ENCODE measurements around the gene MAB21L2. TPM values are rescaled to one million over a fixed set of nuclear protein-coding genes. Genes with fewer than 3 reads are reported as not detected.

The MAB21L2 gene
- total RNA-seq, 1 experiment from 2014 or later, result not detected

GRCh38 chr4:150574678-150575077 is 7.3 kb upstream of the MAB21L2 start:
- DNase-seq (ENCODE audit: low read depth), result no peak

GRCh38 chr4:150577796-150578195 is 4.2 kb upstream of the MAB21L2 start:
- no peak for DNase-seq (ENCODE audit: low read depth)

- no peak for DNase-seq (ENCODE audit: low read depth)
Measured at GRCh38 chr4:150578745-150579501, 3.0 kb upstream of the MAB21L2 start.

DNA sequence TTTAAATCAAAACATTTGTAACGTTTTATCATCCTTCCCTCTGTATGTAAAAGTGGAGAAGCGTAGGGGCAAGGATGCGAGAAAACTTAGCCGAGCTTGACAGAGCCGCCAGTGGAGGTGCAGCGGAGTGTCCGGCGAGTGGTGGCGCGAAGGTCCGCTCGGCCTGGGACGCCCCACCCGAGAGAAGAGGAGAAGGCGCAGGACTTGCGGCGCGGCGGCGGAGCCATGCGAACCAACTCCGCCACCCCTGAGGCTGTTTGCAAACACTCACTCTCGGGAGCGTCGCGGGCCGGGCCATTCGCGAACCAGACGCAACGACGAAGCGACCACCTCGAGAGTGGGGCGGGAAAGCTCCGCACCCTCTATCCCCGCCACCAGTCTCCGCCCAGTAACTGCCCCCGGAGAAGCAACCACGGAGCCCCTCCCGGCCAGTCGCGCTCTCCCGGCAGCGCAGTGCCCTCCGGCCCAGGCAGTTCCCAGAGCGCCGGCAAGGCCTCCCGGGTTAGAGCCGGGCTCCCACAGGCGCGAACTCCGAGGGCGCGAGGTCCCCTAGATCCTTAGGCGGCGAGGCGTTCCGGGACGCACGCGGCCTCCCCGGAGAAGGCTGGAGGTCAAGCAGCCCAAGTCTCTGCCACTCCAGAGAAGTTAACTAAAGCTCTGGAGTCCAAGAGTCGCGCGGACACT is 2.3 kb upstream of the MAB21L2 start:
- no peak for DNase-seq (ENCODE audit: low read depth)

- DNase-seq (ENCODE audit: low read depth), result no peak
Measured at GRCh38 chr4:150580306-150580705, 1.6 kb upstream of the MAB21L2 start.

DNA sequence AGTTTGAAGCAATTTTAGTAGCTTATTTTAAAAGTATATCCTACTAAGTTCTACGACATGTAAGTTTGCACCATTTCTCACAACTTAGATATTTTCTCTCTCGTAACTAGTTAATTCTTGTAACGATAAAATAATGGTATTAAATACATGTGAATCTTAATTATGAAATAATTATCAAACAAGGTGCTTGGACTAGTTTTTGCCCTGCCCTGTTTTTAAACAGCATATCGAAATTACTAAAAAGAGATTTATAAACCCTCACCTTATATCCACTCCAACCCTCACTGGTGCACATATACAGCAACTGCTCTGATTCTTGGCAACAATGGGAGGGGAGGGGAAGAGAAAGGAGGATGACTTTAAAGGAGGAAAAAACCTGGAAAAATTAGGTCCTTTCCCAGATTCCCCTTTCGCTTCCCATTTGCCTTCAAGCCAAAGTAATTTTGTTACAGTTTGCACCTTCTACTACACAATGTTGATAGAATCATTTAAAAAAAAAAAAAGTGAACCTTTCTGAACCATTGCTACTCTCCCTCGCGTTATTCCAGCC is 820 bp upstream of the MAB21L2 start:
- DNase-seq (ENCODE audit: low read depth), result no peak

- no peak for DNase-seq (ENCODE audit: low read depth)
Measured at GRCh38 chr4:150581641-150582051, 305 bp upstream of the MAB21L2 start.

- DNase-seq (ENCODE audit: low read depth), result no peak
Measured at GRCh38 chr4:150582873-150583286, 929 bp downstream of the MAB21L2 start.

DNA sequence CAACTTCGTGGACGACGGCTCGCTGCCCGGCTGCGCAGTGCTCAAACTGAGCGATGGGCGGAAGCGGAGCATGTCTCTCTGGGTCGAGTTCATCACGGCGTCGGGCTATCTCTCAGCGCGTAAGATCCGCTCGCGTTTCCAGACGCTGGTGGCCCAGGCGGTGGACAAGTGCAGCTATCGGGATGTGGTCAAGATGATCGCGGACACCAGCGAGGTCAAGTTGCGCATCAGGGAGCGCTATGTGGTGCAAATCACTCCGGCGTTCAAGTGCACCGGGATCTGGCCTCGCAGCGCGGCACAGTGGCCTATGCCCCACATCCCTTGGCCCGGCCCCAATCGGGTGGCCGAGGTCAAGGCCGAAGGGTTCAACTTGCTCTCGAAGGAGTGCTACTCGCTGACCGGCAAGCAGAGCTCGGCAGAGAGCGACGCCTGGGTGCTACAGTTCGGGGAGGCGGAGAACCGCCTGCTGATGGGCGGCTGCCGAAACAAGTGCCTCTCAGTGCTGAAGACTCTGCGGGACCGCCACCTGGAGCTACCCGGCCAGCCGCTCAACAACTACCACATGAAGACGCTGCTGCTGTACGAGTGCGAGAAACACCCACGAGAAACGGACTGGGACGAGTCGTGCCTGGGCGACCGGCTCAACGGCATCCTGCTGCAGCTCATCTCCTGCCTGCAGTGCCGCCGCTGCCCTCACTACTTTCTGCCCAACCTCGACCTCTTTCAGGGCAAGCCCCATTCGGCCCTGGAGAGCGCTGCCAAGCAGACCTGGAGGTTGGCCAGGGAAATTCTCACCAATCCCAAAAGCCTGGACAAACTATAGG is 1.5 kb downstream of the MAB21L2 start:
- DNase-seq (ENCODE audit: low read depth), result no peak

DNA sequence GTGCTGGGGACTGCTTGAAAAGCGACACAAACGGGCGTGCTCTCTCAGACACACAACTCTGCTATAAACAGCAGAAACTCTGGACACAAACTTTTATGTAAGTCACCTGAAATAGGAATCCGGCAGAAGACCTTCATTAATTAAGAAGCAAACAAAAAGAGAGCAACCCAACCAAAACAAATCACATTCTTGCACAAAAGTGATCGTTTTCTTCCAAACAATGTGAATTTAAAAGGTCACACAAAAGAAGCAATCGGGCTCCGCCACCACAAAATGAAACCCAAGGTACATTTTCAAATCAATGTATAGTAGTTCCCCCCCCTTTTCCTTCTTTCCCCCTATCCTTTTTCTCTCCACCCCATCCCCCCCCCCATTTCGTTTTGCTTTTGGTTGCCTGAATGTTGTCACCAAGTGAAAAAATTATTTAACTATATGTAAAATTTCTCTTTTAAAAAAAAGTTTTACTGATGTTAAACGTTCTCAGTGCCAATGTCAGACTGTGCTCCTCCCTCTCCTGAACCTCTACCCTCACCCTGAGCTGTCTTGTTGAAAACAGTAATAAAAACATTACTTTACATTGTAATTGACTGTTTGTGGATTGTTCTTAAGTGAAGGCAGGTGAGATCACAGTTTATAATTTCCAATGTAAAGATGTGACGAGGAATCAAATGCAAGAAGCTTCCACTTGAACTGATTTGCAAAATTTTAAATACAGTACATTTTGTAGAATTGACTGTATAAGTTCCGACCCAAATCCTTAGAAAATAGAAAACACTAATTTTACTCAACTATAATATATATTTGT is 2.4 kb downstream of the MAB21L2 start:
- DNase-seq (ENCODE audit: low read depth), result no peak

- no peak for DNase-seq (ENCODE audit: low read depth)
Measured at GRCh38 chr4:150585611-150586010, 3.7 kb downstream of the MAB21L2 start.

DNA sequence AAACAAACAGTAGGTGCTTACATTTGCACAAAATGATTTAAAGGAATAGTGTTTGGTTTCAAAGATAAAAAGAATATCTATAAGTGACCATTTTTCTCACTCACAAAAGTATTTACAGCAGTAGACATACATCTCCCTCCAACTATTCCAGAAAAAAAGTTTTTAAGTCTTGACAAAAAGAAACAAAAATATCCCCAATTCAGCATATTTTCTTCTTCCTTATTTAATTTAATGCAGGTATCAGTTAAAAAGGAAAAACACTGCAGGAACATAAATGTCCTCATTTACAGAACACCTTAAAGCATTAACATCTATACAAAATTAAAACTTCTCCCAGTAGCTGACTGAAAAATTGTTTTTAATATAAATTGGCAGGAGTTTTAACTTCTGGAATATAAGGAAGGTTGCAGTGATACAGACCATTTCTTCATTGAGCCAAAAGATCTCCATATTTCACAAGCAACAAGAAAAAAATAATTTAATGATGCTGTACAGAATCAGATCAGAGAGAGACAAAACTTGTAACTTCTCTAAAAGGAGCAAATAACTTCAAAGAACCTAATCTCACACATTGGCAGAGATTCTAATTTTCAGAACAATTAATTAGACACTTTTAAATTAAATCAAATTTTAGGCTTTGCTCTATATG is 4.3 kb downstream of the MAB21L2 start:
- DNase-seq (ENCODE audit: low read depth), result no peak

DNA sequence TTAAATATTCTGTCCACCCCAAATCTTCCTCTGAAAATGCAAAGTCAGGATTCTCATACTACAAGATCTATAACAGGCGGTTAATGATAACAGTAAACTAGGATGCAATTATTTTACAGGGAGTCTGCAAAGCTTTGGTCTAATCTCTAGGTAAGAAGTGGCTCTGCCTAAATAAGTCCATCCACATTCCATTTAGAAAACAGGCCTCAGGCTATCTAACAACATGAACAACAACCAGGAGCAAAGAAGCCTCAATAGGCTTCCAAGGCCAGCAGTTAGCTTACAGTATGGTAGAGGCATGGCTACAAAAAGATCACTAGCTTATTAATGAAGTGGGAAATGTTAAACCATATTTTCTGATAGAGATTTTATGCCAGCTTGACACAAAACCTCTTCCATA is 6.4 kb downstream of the MAB21L2 start:
- no peak for DNase-seq (ENCODE audit: low read depth)

GRCh38 chr4:150589157-150589556 is 7.2 kb downstream of the MAB21L2 start:
- DNase-seq (ENCODE audit: low read depth), result no peak

DNA sequence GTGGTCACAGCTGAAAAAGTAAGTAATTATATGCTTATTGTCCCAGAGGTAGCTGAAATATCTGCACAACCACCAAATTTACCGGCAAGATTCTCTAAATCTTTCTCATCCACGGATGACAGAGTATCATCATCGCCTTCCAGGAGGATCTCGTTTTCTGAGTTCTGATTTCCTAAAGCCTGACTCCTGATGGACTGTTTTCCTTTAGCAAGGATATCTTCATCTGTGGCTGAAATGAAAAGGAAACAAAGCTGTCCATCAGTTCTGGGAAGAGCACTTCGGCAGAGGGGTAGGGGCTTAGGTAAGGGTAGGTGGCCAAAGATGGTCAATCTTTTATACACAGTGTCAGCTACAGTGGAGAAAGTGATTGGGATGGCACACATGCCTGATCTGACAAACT is 8.7 kb downstream of the MAB21L2 start:
- no peak for DNase-seq (ENCODE audit: low read depth)

- no peak for DNase-seq (ENCODE audit: low read depth)
Measured at GRCh38 chr4:150591406-150591805, 9.5 kb downstream of the MAB21L2 start.

DNA sequence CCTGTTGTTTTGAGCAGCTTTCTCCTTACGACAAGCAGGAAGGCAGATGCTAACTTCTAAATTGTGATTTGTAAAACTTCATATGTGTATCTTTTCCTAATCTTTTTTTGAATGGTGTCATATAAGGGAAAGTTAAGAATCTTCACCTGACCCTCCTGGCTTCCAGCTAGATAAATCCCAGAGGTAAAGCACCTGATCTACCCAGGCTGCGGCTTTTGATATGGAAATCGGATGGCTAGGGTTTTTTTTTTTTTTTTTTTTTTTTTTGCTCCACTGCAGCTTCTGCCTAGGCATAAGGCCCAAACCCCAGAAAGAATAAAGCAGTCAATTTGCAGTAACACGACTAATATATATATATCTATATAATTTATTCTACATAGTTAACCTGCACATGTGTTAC is 10.0 kb downstream of the MAB21L2 start:
- no peak for DNase-seq (ENCODE audit: low read depth)

- peak; percentile 9 for DNase-seq (ENCODE audit: low read depth)
Measured at GRCh38 chr4:150593996-150594395, 12.0 kb downstream of the MAB21L2 start.

GRCh38 chr4:150598909-150599308 is 17.0 kb downstream of the MAB21L2 start:
- DNase-seq (ENCODE audit: low read depth), result no peak

DNA sequence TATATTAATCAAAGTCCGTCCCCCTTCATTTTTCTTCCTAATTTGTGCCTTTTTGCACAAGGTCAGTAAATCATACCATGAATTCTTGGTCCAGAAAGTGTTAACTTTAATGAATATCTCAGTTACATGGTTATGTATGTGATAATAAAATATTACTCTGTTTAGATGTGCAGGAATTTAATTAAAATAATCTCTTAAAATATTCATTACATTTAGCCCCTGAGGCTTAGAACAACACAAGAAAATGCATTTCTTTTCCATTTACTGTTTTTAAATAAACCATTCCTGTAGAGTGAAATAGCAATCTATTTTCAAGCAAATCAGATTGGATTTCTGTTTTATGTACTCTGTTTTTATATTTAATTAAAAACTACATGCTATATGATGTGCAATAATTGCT is 17.6 kb downstream of the MAB21L2 start:
- no peak for DNase-seq (ENCODE audit: low read depth)
